SK-N-SH (cell line): Measurements from ENCODE around the gene MCCD1.

Source experiments
- CTCF ChIP-seq: fragments of 200-600 bp; sonication (generic); IDR thresholded peaks from 2 replicates; pipeline ENCODE4 v1.6.1; 2017; ENCODE audit warnings: antibody characterized with exemption, mild to moderate bottlenecking, moderate library complexity
- EP300 ChIP-seq, 2 experiments: IDR thresholded peaks; 2 replicates each; pipeline versions ENCODE4 v1.4.0 to v1.6.1; 2012; ENCODE audit warnings: borderline replicate concordance in 1 of 2, low read depth in 1 of 2, low read length in 1 of 2
- NFIC ChIP-seq: IDR thresholded peaks from 2 replicates; pipeline ENCODE4 v1.4.0; 2012; ENCODE audit warnings: borderline replicate concordance
- REST ChIP-seq: IDR thresholded peaks from 2 replicates; pipeline ENCODE4 v1.6.1; 2012; ENCODE audit warnings: mild to moderate bottlenecking, low read depth, low read length, moderate library complexity
- TEAD4 ChIP-seq: IDR thresholded peaks from 2 replicates; pipeline ENCODE4 v1.4.0; 2012; ENCODE audit warnings: mild to moderate bottlenecking, borderline replicate concordance; ENCODE audit not compliant: insufficient read depth
- YY1 ChIP-seq: IDR thresholded peaks from 2 replicates; pipeline ENCODE4 v1.4.0; 2012; ENCODE audit warnings: low read depth, mild to moderate bottlenecking

GRCh38 chr6:31490115-31490873 lies 38.5 kb upstream of the MCCD1 start:
- TF ChIP-seq NFIC, result no peak
- no peak for TF ChIP-seq YY1
- TF ChIP-seq EP300 (IDR thresholded peaks at IDR 0.05; ENCODE audit: borderline replicate concordance in 1 of 2, low read depth in 1 of 2, low read length in 1 of 2), result no peak
- TF ChIP-seq CTCF, result no peak
- TF ChIP-seq TEAD4, result no peak
- TF ChIP-seq REST, result no peak
